ENCODE data around the gene MYH9. TPM values are rescaled to one million over a fixed set of nuclear protein-coding genes. Genes with fewer than 3 reads are reported as not detected.

The MYH9 gene
- total and polyA plus RNA-seq, 2 experiments from 2014 or later = 140 to 188 TPM

DNA sequence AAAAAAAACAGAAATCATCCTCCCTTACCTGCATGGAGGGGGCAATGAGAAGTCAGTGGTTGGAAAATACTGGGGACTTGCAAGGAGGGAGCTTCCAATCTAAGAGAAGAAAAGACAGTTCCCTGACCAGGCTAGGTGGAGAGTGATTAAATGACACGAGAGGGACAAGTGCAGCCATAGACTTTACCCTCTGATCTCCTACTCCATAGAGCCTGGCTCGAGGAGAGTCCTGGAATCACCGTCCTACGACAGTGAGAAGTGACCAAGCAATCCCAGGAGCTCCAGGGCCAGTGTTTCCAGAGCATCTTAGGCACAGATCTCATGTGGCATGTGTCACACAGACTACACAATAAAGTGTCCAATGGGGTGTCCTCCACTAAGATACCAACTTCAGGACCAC, 25.7 kb downstream of the MYH9 start:
- peaks cover 86% of the 10 kb centered on the region for H3K4me1 ChIP-seq (ENCODE audit: insufficient read depth)
- no peak for DNase-seq (ENCODE audit: low spot score)
- no peak overlapping the region for H3K4me3 ChIP-seq
- H2AFZ ChIP-seq = no peak overlapping the region
- peaks cover 35% of the 10 kb centered on the region for H4K20me1 ChIP-seq (ENCODE audit: insufficient read depth, poor library complexity, severe bottlenecking)
- H3K36me3 ChIP-seq (replicated peaks; ENCODE audit: insufficient read depth, low read depth) = no peaks in the 10 kb centered on the region
- 79% methylated on average over 4 of the region's 4 CpGs for WGBS (ENCODE audit: low lambda C conversion rate, missing lambda C conversion rate)
- no peaks in the 10 kb centered on the region for H3K9me2 ChIP-seq (replicated peaks; ENCODE audit: insufficient read depth)
- peak overlapping the region; percentile 98 for H3K27ac ChIP-seq
- H3K9me3 ChIP-seq (ENCODE audit: low read depth) = no peaks in the 10 kb centered on the region
- H3K4me2 ChIP-seq = peak overlapping the region; percentile 72
- TF ChIP-seq EZH2 (IDR thresholded peaks at IDR 0.05; ENCODE audit: borderline replicate concordance) (no peak), EZH2phosphoT487 (IDR thresholded peaks at IDR 0.05; ENCODE audit: low read depth, severe bottlenecking, unreplicated experiment) (no peak)
- TF ChIP-seq, protein P1, sequence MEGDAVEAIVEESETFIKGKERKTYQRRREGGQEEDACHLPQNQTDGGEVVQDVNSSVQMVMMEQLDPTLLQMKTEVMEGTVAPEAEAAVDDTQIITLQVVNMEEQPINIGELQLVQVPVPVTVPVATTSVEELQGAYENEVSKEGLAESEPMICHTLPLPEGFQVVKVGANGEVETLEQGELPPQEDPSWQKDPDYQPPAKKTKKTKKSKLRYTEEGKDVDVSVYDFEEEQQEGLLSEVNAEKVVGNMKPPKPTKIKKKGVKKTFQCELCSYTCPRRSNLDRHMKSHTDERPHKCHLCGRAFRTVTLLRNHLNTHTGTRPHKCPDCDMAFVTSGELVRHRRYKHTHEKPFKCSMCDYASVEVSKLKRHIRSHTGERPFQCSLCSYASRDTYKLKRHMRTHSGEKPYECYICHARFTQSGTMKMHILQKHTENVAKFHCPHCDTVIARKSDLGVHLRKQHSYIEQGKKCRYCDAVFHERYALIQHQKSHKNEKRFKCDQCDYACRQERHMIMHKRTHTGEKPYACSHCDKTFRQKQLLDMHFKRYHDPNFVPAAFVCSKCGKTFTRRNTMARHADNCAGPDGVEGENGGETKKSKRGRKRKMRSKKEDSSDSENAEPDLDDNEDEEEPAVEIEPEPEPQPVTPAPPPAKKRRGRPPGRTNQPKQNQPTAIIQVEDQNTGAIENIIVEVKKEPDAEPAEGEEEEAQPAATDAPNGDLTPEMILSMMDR (IDR thresholded peaks at IDR 0.05; ENCODE audit: poor library complexity) = no peak
- no peaks in the 10 kb centered on the region for H3K27me3 ChIP-seq
- peaks cover 94% of the 10 kb centered on the region for H3K79me2 ChIP-seq

DNA sequence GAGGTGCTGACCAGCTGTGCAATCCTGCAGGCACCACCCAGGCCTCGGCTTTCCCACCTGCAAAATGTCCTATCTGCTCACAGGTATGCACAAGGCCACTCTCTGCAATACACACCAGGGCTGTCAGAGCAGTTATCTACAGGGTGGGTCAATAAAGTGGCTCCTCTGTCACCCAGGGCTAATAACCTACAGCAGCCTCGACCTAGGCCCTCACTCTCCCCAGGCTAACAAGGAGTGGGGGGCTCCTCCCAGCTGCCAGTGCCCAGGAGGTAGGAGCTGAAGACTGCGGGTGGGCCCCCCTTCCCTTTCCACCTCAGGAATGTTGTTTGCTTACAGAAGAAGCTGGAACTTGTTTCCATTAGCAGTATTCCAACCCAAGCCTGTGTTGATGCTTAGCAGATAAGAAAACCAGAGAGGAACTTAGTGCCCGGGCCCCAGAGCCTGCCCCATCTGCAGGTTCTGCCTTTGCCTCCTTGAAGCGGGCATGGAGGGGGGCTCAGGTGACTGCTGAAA, 26.8 kb downstream of the MYH9 start:
- WGBS (ENCODE audit: low lambda C conversion rate, missing lambda C conversion rate) = 11% methylated on average over 5 of the region's 5 CpGs

DNA sequence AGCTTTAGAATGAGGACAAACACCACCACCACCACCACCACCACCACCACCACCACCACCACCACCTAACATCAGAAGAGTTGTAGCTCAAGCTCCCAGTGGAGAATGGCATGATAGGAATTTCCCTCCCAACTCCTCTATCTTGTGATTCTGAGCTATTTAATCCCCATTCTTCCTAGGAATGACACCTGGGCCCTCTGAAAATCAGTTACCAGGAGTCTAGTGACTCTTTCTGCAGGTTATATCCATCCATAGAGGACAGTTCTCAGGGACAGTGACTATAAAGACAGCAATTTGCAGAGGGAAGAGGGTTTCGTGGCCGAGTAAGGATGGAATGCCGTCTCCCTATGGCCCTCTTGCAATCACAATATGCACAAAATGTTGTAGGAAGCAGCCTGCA, 27.8 kb downstream of the MYH9 start:
- WGBS (ENCODE audit: low lambda C conversion rate, missing lambda C conversion rate) = 56% methylated on average over 3 of the region's 3 CpGs
- no peak overlapping the region for H3K4me2 ChIP-seq
- no peak overlapping the region for H2AFZ ChIP-seq
- TF ChIP-seq, protein P1 (IDR thresholded peaks at IDR 0.05; ENCODE audit: poor library complexity) = no peak
- TF ChIP-seq EZH2phosphoT487 (IDR thresholded peaks at IDR 0.05; ENCODE audit: low read depth, severe bottlenecking, unreplicated experiment) (no peak), EZH2 (IDR thresholded peaks at IDR 0.05; ENCODE audit: borderline replicate concordance) (no peak)
- no peak overlapping the region for H3K4me3 ChIP-seq
- H3K4me1 ChIP-seq (ENCODE audit: insufficient read depth) = peaks cover 66% of the 10 kb centered on the region
- H3K27me3 ChIP-seq = no peaks in the 10 kb centered on the region
- peaks cover 94% of the 10 kb centered on the region for H3K79me2 ChIP-seq
- H3K27ac ChIP-seq = peak overlapping the region; percentile 54
- no peaks in the 10 kb centered on the region for H3K36me3 ChIP-seq (replicated peaks; ENCODE audit: insufficient read depth, low read depth)
- peaks cover 34% of the 10 kb centered on the region for H4K20me1 ChIP-seq (ENCODE audit: insufficient read depth, poor library complexity, severe bottlenecking)
- H3K9me2 ChIP-seq (replicated peaks; ENCODE audit: insufficient read depth) = no peaks in the 10 kb centered on the region
- no peak for DNase-seq (ENCODE audit: low spot score)
- H3K9me3 ChIP-seq (ENCODE audit: low read depth) = no peaks in the 10 kb centered on the region

More for the DNA sequence above, 26.8 kb downstream of the MYH9 start:
- peaks cover 75% of the 10 kb centered on the region for H3K4me1 ChIP-seq (ENCODE audit: insufficient read depth)
- peaks cover 94% of the 10 kb centered on the region for H3K79me2 ChIP-seq
- H3K27me3 ChIP-seq = no peaks in the 10 kb centered on the region
- no peak for TF ChIP-seq EZH2phosphoT487 (IDR thresholded peaks at IDR 0.05; ENCODE audit: low read depth, severe bottlenecking, unreplicated experiment)
- TF ChIP-seq, protein P1 (IDR thresholded peaks at IDR 0.05; ENCODE audit: poor library complexity) = no peak
- no peak for TF ChIP-seq EZH2 (IDR thresholded peaks at IDR 0.05; ENCODE audit: borderline replicate concordance)
- H3K9me2 ChIP-seq (replicated peaks; ENCODE audit: insufficient read depth) = no peaks in the 10 kb centered on the region
- no peaks in the 10 kb centered on the region for H3K9me3 ChIP-seq (ENCODE audit: low read depth)
- H3K36me3 ChIP-seq (replicated peaks; ENCODE audit: insufficient read depth, low read depth) = no peaks in the 10 kb centered on the region
- peak overlapping the region; percentile 98 for H3K27ac ChIP-seq
- no peak overlapping the region for H3K4me3 ChIP-seq
- DNase-seq (ENCODE audit: low spot score) = peak; percentile 66
- H2AFZ ChIP-seq = no peak overlapping the region
- peaks cover 34% of the 10 kb centered on the region for H4K20me1 ChIP-seq (ENCODE audit: insufficient read depth, poor library complexity, severe bottlenecking)
- H3K4me2 ChIP-seq = peak overlapping the region; percentile 72

Data from hepatocyte (in vitro differentiated cells).